Peyer's patch (tissue), 4 donors: Measurements from ENCODE around the gene LRRN4CL.

Experiments
- CTCF ChIP-seq, 6 experiments: fragments of 450-650 bp in 4 of 6; fragments of 200-600 bp in 2 of 6; sonication (generic) in 1 of 6; IDR thresholded peaks; one replicate each; pipeline ENCODE4 v1.5.1; 2017 to 2019; ENCODE audit warnings: antibody characterized with exemption in 6 of 6, mild to moderate bottlenecking in 3 of 6, moderate library complexity in 1 of 6
- POLR2A ChIP-seq, 2 donors: fragments of 450-650 bp; IDR thresholded peaks; one replicate each; pipeline ENCODE4 v1.5.1; 2017; ENCODE audit warnings: antibody characterized with exemption in 2 of 2, mild to moderate bottlenecking in 2 of 2, moderate library complexity in 2 of 2

- TF ChIP-seq CTCF (IDR thresholded peaks at IDR 0.05) (no peak), POLR2A (IDR thresholded peaks at IDR 0.05) (no peak)
Observed at GRCh38 chr11:62710001-62710345, 20.6 kb upstream of the LRRN4CL start.
